WI38 (cell line): ENCODE data around the gene CDYL2.

ENCODE experiments used
- H3K4me3 ChIP-seq: 2 replicates; pipeline ENCODE4 v1.5.1; 2011; ENCODE audit warnings: low read depth, mild to moderate bottlenecking, control low read depth, low read length
- TF ChIP-seq, protein P1 (sequence below): IDR thresholded peaks from 2 replicates; pipeline ENCODE4 v1.5.1; 2012; ENCODE audit warnings: low read depth, mild to moderate bottlenecking, control low read depth, low read length

CDYL2 gene

DNA sequence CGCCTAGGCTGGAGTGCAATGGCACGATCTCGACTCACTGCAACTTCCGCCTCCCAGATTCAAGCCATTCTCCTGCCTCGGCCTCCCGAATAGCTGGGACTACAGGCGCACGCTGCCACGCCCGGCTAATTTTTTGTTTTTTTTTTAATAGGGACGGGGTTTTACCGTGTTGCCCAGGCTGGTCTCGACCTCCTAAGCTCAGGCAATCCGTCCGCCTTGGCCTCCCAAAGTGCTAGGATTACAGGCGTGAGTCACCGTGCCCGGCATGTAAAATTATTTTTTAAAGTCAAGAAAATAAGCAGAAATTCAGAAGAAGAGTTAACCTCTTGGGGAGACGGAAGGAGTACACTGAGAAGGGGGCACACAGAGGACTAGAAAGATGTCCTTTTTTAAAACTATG lies 27.5 kb downstream of the CDYL2 start:
- no peak overlapping the region for H3K4me3 ChIP-seq
- TF ChIP-seq, protein P1, sequence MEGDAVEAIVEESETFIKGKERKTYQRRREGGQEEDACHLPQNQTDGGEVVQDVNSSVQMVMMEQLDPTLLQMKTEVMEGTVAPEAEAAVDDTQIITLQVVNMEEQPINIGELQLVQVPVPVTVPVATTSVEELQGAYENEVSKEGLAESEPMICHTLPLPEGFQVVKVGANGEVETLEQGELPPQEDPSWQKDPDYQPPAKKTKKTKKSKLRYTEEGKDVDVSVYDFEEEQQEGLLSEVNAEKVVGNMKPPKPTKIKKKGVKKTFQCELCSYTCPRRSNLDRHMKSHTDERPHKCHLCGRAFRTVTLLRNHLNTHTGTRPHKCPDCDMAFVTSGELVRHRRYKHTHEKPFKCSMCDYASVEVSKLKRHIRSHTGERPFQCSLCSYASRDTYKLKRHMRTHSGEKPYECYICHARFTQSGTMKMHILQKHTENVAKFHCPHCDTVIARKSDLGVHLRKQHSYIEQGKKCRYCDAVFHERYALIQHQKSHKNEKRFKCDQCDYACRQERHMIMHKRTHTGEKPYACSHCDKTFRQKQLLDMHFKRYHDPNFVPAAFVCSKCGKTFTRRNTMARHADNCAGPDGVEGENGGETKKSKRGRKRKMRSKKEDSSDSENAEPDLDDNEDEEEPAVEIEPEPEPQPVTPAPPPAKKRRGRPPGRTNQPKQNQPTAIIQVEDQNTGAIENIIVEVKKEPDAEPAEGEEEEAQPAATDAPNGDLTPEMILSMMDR: no peak

DNA sequence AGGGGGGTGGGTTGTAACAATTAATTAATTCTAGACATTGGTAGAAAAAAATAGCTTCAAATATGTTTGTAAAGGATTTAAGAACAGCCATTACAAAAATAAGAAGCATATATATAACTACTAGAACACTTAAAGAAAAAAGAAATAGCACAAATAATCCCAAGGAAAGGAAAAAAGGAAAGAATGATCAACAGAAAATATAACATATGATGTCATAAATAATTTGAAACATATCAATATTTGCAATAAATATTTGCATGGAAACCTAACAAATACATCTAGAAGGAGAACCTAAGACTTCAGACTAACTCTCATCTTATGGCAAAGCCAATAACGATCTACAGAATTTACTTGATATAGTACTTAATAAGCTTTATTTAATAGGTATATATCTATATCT lies 28.9 kb downstream of the CDYL2 start:
- TF ChIP-seq, protein P1: no peak
- no peak overlapping the region for H3K4me3 ChIP-seq

DNA sequence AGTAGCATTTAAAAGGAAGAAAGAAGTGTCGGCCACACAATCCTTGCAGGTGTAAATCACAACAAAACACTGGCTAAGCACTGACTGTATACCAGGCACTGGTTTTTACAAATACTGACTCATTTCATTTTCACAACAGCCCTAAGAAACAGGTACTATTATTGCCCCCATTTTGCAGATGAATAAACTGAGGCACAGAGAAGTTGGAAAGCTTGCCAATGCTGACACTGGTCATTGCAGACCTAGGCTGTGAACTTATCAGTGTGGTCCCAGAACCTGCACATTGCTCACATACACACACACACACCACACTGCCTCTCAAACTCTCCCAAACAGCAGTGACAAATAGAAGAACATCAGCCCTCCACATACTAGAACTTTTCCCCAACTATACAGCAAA lies 37.6 kb downstream of the CDYL2 start:
- TF ChIP-seq, protein P1: no peak
- no peak overlapping the region for H3K4me3 ChIP-seq

DNA sequence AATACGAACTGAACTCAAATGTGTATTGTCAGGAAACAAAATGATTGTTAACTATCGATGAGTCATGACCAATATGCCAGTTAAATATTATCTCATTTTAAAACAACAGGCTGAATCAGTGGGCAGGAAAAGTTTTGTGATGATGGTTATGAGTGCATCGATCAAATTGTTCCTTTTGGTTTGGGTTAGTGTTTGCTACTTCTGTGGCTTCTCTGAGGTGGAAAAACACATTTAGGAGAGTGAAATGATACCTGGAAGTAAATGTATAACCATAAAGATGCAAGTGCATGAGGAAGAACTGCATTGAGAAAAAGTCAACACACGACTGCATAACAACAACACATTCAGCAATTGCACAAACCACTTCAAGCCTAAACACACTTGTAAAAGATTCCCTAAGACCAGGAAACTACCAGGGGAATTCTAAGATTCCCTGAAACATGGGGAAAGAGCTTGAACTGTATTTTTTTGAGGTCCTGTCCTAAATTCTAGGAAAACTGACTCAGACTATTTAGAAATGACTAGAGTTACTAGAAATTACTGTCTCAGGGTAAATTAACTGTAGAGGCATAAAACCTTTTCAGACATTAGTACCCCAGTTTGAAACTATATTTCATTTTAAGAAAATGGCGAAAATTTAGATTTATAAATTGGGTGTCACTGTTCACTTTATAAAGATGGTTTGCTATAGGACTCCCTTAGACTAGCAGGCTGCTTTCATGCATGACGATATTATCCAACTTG lies 44.8 kb downstream of the CDYL2 start:
- TF ChIP-seq, protein P1: no peak
- H3K4me3 ChIP-seq: no peak overlapping the region

DNA sequence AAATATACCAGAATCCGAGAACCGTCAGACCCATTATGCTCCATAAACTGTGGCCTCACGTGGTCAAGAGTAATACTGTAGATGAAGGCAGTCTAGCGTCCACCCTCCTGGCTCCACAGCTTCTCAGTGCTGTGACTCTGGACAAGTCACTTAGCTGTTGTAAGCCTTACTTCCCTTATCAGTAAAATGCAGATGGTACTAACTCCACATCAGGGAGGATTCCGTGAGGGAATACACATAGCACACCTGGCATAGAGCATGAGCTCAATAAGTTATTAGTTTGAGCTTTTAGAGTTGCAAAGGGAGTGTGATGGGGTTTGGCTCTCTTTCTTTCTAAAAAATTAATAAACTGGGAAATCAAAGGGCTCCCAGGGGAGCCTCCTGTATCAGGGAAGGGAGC lies 49.9 kb downstream of the CDYL2 start:
- TF ChIP-seq, protein P1: no peak
- no peak overlapping the region for H3K4me3 ChIP-seq

DNA sequence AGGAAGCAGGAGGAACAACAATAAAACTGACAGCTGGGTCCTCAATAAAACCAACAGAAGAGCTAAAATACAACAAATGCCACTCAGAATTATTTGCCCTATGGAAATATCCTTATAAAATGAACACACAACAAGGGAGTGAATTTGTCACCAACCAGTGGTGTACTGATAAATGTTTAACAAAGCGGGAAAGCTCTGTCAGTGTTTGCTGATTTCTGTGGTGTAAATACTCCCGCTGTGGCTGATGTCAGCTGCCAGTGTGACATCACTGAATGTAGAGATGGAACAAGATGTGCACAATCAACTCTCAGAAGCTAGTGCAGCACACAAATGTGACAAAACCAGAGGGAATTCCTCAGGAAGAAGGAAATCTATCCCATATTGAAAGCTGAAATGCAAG lies 51.9 kb downstream of the CDYL2 start:
- TF ChIP-seq, protein P1: no peak
- no peak overlapping the region for H3K4me3 ChIP-seq

DNA sequence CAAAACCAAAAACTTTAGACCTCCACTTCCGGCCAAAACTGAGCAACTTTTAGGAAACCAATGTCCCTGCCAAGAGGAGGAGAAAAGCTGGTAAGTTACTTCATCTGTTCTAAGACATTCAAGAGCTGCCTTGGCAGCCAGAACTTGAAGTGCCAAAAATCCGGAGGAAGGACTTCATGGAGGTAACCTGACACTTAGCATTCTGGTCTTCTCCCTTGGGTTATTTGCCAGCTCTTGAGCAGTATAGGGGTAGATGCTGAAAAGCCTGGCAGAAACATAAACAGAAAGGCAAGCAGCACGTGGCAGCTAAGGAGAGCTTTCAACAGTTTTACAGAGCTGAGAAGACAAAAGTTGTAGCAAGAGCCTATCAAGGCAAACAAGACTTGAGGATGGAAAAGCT lies 53.2 kb downstream of the CDYL2 start:
- TF ChIP-seq, protein P1: no peak
- H3K4me3 ChIP-seq: 0 out of 2 replicates have a peak overlapping the region, but pooled peaks have one; percentile 7
